ENCODE results near the gene SLC22A7.

The SLC22A7 gene

GRCh38 chr6:43283905-43284304 is 14.2 kb upstream of the SLC22A7 start:
- DNase-seq (ENCODE audit: low read depth) = no peak

- DNase-seq (ENCODE audit: low read depth) = no peak
Observed at GRCh38 chr6:43284991-43285781, 12.9 kb upstream of the SLC22A7 start.

GRCh38 chr6:43285832-43286231 is 12.2 kb upstream of the SLC22A7 start:
- DNase-seq (ENCODE audit: low read depth) = no peak

- DNase-seq (ENCODE audit: low read depth) = no peak
Observed at GRCh38 chr6:43286456-43286979, 11.5 kb upstream of the SLC22A7 start.

GRCh38 chr6:43286980-43287716 is 10.9 kb upstream of the SLC22A7 start:
- DNase-seq (ENCODE audit: low read depth) = no peak

- no peak for DNase-seq (ENCODE audit: low read depth)
Observed at GRCh38 chr6:43287717-43288679, 10.1 kb upstream of the SLC22A7 start.

- no peak for DNase-seq (ENCODE audit: low read depth)
Observed at GRCh38 chr6:43290339-43290904, 7.6 kb upstream of the SLC22A7 start.

GRCh38 chr6:43290905-43291355 is 7.1 kb upstream of the SLC22A7 start:
- DNase-seq (ENCODE audit: low read depth) = no peak

- no peak for DNase-seq (ENCODE audit: low read depth)
Observed at GRCh38 chr6:43291708-43292107, 6.4 kb upstream of the SLC22A7 start.

- no peak for DNase-seq (ENCODE audit: low read depth)
Observed at GRCh38 chr6:43292341-43292740, 5.7 kb upstream of the SLC22A7 start.

- DNase-seq (ENCODE audit: low read depth) = no peak
Observed at GRCh38 chr6:43292763-43293318, 5.2 kb upstream of the SLC22A7 start.

- DNase-seq (ENCODE audit: low read depth) = no peak
Observed at GRCh38 chr6:43293698-43294097, 4.4 kb upstream of the SLC22A7 start.

GRCh38 chr6:43294536-43294935 is 3.5 kb upstream of the SLC22A7 start:
- DNase-seq (ENCODE audit: low read depth) = no peak

GRCh38 chr6:43295456-43295855 is 2.6 kb upstream of the SLC22A7 start:
- no peak for DNase-seq (ENCODE audit: low read depth)

- no peak for DNase-seq (ENCODE audit: low read depth)
Observed at GRCh38 chr6:43296780-43297497, 1.1 kb upstream of the SLC22A7 start.

GRCh38 chr6:43298565-43299337 is 691 bp downstream of the SLC22A7 start:
- no peak for DNase-seq (ENCODE audit: low read depth)

GRCh38 chr6:43299338-43300293 is 1.6 kb downstream of the SLC22A7 start:
- DNase-seq (ENCODE audit: low read depth) = no peak

GRCh38 chr6:43301081-43301870 is 3.2 kb downstream of the SLC22A7 start:
- DNase-seq (ENCODE audit: low read depth) = no peak

All from activated T-helper 9 cell treated with anti-CD3 and anti-CD28 coated beads, Interleukin-2, amount 50 U/mL, for 16 hours (primary cell).